Neural cell (in vitro differentiated cells): Measurements from ENCODE around the gene KREMEN1.

ENCODE experiments used
- CTCF ChIP-seq: fragments of 450-650 bp; IDR thresholded peaks from 2 replicates; pipeline ENCODE4 v1.5.1; 2014; ENCODE audit warnings: antibody characterized with exemption, mild to moderate bottlenecking, moderate library complexity; ENCODE audit not compliant: poor library complexity, severe bottlenecking
- EP300 ChIP-seq: fragments of 450-650 bp; conservative IDR thresholded peaks from 2 replicates; pipeline ENCODE4 v1.6.1; 2014; ENCODE audit warnings: antibody characterized with exemption, mild to moderate bottlenecking, moderate library complexity; ENCODE audit not compliant: poor library complexity, severe bottlenecking
- EZH2 ChIP-seq: fragments of 200-600, 300-800 bp; shearing (Covaris generic), sonication (generic); IDR thresholded peaks from 2 replicates; pipeline ENCODE4 v1.6.1; 2014; ENCODE audit warnings: antibody characterized with exemption, low read length, borderline replicate concordance, mild to moderate bottlenecking; ENCODE audit not compliant: insufficient read depth, poor library complexity, severe bottlenecking
- MXI1 ChIP-seq: fragments of 450-650 bp; conservative IDR thresholded peaks from 2 replicates; pipeline ENCODE4 v1.6.1; 2014; ENCODE audit warnings: antibody characterized with exemption, mild to moderate bottlenecking; ENCODE audit not compliant: poor library complexity, severe bottlenecking
- POLR2AphosphoS5 ChIP-seq: IDR thresholded peaks from 2 replicates; pipeline ENCODE4 v1.6.1; 2012
- RAD21 ChIP-seq: fragments of 450-650 bp; conservative IDR thresholded peaks from 2 replicates; pipeline ENCODE4 v1.6.1; 2014; ENCODE audit warnings: antibody characterized with exemption, mild to moderate bottlenecking, moderate library complexity
- SMC3 ChIP-seq: fragments of 450-650 bp; conservative IDR thresholded peaks from 2 replicates; pipeline ENCODE4 v1.6.1; 2014; ENCODE audit warnings: antibody characterized with exemption, mild to moderate bottlenecking, moderate library complexity; ENCODE audit not compliant: poor library complexity
- TAF1 ChIP-seq: IDR thresholded peaks from 2 replicates; pipeline ENCODE4 v1.6.1; 2012; ENCODE audit warnings: low read depth
- TF ChIP-seq, protein P1 (sequence below): IDR thresholded peaks from 2 replicates; pipeline ENCODE4 v1.6.1; 2012; ENCODE audit warnings: borderline replicate concordance

GRCh38 chr22:29130476-29130875 is 57.6 kb downstream of the KREMEN1 start:
- TF ChIP-seq RAD21 = no peak
- TF ChIP-seq CTCF = no peak
- no peak for TF ChIP-seq EP300
- TF ChIP-seq POLR2AphosphoS5 = no peak
- TF ChIP-seq EZH2 = no peak
- no peak for TF ChIP-seq TAF1
- TF ChIP-seq MXI1 = no peak
- TF ChIP-seq, protein P1, sequence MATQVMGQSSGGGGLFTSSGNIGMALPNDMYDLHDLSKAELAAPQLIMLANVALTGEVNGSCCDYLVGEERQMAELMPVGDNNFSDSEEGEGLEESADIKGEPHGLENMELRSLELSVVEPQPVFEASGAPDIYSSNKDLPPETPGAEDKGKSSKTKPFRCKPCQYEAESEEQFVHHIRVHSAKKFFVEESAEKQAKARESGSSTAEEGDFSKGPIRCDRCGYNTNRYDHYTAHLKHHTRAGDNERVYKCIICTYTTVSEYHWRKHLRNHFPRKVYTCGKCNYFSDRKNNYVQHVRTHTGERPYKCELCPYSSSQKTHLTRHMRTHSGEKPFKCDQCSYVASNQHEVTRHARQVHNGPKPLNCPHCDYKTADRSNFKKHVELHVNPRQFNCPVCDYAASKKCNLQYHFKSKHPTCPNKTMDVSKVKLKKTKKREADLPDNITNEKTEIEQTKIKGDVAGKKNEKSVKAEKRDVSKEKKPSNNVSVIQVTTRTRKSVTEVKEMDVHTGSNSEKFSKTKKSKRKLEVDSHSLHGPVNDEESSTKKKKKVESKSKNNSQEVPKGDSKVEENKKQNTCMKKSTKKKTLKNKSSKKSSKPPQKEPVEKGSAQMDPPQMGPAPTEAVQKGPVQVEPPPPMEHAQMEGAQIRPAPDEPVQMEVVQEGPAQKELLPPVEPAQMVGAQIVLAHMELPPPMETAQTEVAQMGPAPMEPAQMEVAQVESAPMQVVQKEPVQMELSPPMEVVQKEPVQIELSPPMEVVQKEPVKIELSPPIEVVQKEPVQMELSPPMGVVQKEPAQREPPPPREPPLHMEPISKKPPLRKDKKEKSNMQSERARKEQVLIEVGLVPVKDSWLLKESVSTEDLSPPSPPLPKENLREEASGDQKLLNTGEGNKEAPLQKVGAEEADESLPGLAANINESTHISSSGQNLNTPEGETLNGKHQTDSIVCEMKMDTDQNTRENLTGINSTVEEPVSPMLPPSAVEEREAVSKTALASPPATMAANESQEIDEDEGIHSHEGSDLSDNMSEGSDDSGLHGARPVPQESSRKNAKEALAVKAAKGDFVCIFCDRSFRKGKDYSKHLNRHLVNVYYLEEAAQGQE = no peak
- no peak for TF ChIP-seq SMC3
